Stomach smooth muscle (tissue), 2 donors: ENCODE results near the gene MAP3K1.

Source experiments
- H3K27ac ChIP-seq: one replicate; pipeline ENCODE4 v1.7.0; 2013; ENCODE audit warnings: mild to moderate bottlenecking, low read length, inconsistent platforms
- H3K27me3 ChIP-seq, 2 donors: one replicate each; pipeline ENCODE4 v1.7.0; 2013; ENCODE audit warnings: low read length in 2 of 2; ENCODE audit not compliant: insufficient read depth in 2 of 2, control insufficient read depth in 1 of 2
- H3K36me3 ChIP-seq, 2 donors: one replicate each; pipeline ENCODE4 v1.7.0; 2013; ENCODE audit warnings: low read length in 2 of 2; ENCODE audit not compliant: control insufficient read depth in 2 of 2, insufficient read depth in 2 of 2
- H3K4me1 ChIP-seq: one replicate; pipeline ENCODE4 v1.7.0; 2013; ENCODE audit warnings: low read length; ENCODE audit not compliant: control insufficient read depth, insufficient read depth
- H3K4me3 ChIP-seq, 2 donors: one replicate each; pipeline ENCODE4 v1.7.0; 2013; ENCODE audit warnings: low read length in 2 of 2
- H3K9ac ChIP-seq, 2 donors: one replicate each; pipeline ENCODE4 v1.7.0; 2013; ENCODE audit warnings: low read length in 2 of 2, mild to moderate bottlenecking in 1 of 2
- H3K9me3 ChIP-seq, 2 donors: one replicate each; pipeline ENCODE4 v1.7.0; 2013; ENCODE audit warnings: low read length in 2 of 2; ENCODE audit not compliant: control insufficient read depth in 2 of 2
- donor health status: healthy.
- donor health status: Pancreatic carcinoma.

The MAP3K1 gene

GRCh38 chr5:56871777-56872176, 56.4 kb downstream of the MAP3K1 start:
- no peaks in the 10 kb centered on the region for H3K4me1 ChIP-seq
- H3K27ac ChIP-seq, result no peak overlapping the region
- peaks cover 4 to 7% of the 10 kb centered on the region in 2 donors for H3K36me3 ChIP-seq
- no peak overlapping the region for H3K4me3 ChIP-seq
- no peaks in the 10 kb centered on the region for H3K27me3 ChIP-seq
- no peaks in the 10 kb centered on the region for H3K9me3 ChIP-seq
- no peak overlapping the region for H3K9ac ChIP-seq

DNA sequence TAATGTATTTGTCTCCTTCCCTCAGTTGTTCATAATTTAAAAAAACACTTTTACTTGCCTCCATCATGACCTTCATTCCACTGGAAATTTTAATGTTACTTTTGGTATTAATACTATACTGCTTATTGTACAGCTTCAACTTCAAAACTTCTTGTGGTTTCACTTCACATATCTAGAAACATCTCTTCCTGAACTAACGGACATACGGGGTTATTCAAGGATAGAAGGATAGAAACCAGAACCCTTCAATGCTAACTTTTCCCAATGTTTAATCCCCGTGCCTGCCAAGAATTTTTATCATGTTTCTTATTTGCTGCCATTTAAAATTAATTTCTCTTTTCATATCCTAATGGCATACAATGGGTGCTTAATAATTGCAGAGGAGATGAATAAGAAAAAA, 57.7 kb downstream of the MAP3K1 start:
- Histone ChIP-seq H3K36me3 (peaks cover 4 to 7% of the 10 kb centered on the region in 2 donors), H3K4me1 (no peaks in the 10 kb centered on the region), H3K9me3 (no peaks in the 10 kb centered on the region)

DNA sequence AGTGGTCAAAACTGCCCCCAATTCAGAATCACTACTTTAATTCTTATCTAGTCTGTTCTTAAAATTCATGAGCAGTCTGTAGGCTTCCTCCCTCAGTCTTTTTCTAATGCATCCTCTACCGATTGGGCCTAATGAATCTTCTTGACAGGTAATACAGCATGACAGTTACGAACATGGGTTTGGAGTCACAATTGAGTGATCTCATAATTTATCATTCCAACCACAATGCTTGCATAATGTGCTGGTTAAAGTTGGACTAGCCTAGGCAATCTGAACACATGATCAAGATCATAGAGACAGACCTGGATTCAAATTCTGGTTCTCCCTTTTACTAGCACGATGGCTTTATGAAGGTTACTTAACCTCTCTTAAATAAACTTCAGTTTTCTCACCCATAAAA, 61.0 kb downstream of the MAP3K1 start:
- Histone ChIP-seq H3K36me3 (peaks cover 12% of the 10 kb centered on the region in 2 donors), H3K4me1 (no peaks in the 10 kb centered on the region)

More for the DNA sequence above, 57.7 kb downstream of the MAP3K1 start:
- no peak overlapping the region for H3K27ac ChIP-seq
- no peak overlapping the region for H3K4me3 ChIP-seq
- no peaks in the 10 kb centered on the region for H3K27me3 ChIP-seq
- H3K9ac ChIP-seq, result no peak overlapping the region

GRCh38 chr5:56881571-56881970, 66.2 kb downstream of the MAP3K1 start:
- H3K36me3 ChIP-seq, result peaks cover 21 to 26% of the 10 kb centered on the region in 2 donors
- no peak overlapping the region for H3K27ac ChIP-seq
- H3K27me3 ChIP-seq, result no peaks in the 10 kb centered on the region
- no peaks in the 10 kb centered on the region for H3K4me1 ChIP-seq
- no peaks in the 10 kb centered on the region for H3K9me3 ChIP-seq
- no peak overlapping the region for H3K9ac ChIP-seq
- H3K4me3 ChIP-seq, result no peak overlapping the region

More for the DNA sequence above, 61.0 kb downstream of the MAP3K1 start:
- Histone ChIP-seq H3K4me3 (no peak overlapping the region), H3K9ac (no peak overlapping the region), H3K9me3 (no peaks in the 10 kb centered on the region), H3K27ac (no peak overlapping the region), H3K27me3 (no peaks in the 10 kb centered on the region)

DNA sequence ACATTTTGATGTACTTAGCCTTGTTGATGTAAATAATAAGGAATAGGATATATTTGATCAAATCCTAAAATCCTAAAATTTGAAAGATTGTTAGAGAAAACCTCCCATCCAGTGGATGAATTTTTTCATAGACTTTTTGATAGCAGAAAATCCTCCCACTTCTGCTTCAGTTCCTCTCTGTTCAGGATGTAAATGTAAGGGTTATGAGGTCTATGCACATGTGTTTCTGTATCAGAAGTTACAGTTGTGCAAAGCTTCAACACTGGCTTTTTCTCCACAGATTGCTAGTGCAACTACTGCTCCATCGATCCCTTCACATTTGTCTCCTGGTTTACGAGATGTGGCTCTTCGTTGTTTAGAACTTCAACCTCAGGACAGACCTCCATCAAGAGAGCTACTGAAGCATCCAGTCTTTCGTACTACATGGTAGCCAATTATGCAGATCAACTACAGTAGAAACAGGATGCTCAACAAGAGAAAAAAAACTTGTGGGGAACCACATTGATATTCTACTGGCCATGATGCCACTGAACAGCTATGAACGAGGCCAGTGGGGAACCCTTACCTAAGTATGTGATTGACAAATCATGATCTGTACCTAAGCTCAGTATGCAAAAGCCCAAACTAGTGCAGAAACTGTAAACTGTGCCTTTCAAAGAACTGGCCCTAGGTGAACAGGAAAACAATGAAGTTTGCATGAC, 78.1 kb downstream of the MAP3K1 start:
- no peak overlapping the region for H3K4me3 ChIP-seq
- H3K9me3 ChIP-seq, result no peaks in the 10 kb centered on the region
- H3K27me3 ChIP-seq, result no peaks in the 10 kb centered on the region
- peaks cover 3 to 6% of the 10 kb centered on the region in 2 donors for H3K36me3 ChIP-seq
- no peaks in the 10 kb centered on the region for H3K4me1 ChIP-seq
- no peak overlapping the region for H3K27ac ChIP-seq
- no peak overlapping the region for H3K9ac ChIP-seq

GRCh38 chr5:56896763-56897162, 81.4 kb downstream of the MAP3K1 start:
- no peak overlapping the region for H3K27ac ChIP-seq
- no peaks in the 10 kb centered on the region for H3K27me3 ChIP-seq
- peaks cover 3% of the 10 kb centered on the region in 2 donors for H3K36me3 ChIP-seq
- H3K9ac ChIP-seq, result no peak overlapping the region
- H3K4me3 ChIP-seq, result no peak overlapping the region
- no peaks in the 10 kb centered on the region for H3K4me1 ChIP-seq
- H3K9me3 ChIP-seq, result no peaks in the 10 kb centered on the region

DNA sequence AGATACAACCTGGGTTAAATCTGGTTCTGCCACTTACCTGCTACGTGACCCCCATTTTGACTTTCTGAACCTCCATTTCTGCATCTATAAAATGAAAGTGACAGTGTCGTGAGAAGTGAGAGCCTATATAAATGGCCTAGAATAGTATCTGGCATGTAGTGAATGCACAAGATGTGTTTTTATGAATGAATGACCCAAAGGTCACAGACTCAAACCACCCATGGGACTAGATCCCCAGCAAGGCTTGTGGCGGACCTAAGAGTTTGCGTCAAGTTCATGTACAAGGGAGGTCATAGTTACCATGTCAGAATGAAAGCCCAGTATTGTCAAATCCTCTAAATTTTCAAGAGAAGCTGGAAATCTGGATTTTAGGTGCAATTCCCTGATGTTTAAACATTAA, 82.9 kb downstream of the MAP3K1 start:
- no peak overlapping the region for H3K9ac ChIP-seq
- H3K27me3 ChIP-seq, result no peaks in the 10 kb centered on the region
- no peaks in the 10 kb centered on the region for H3K4me1 ChIP-seq
- H3K9me3 ChIP-seq, result no peaks in the 10 kb centered on the region
- H3K4me3 ChIP-seq, result no peak overlapping the region
- peaks cover 3% of the 10 kb centered on the region in 2 donors for H3K36me3 ChIP-seq
- no peak overlapping the region for H3K27ac ChIP-seq

GRCh38 chr5:56900395-56900794, 85.0 kb downstream of the MAP3K1 start:
- Histone ChIP-seq H3K4me3 (no peak overlapping the region), H3K27me3 (no peaks in the 10 kb centered on the region), H3K4me1 (no peaks in the 10 kb centered on the region), H3K27ac (no peak overlapping the region), H3K9ac (no peak overlapping the region), H3K9me3 (no peaks in the 10 kb centered on the region), H3K36me3 (no peaks in the 10 kb centered on the region)

DNA sequence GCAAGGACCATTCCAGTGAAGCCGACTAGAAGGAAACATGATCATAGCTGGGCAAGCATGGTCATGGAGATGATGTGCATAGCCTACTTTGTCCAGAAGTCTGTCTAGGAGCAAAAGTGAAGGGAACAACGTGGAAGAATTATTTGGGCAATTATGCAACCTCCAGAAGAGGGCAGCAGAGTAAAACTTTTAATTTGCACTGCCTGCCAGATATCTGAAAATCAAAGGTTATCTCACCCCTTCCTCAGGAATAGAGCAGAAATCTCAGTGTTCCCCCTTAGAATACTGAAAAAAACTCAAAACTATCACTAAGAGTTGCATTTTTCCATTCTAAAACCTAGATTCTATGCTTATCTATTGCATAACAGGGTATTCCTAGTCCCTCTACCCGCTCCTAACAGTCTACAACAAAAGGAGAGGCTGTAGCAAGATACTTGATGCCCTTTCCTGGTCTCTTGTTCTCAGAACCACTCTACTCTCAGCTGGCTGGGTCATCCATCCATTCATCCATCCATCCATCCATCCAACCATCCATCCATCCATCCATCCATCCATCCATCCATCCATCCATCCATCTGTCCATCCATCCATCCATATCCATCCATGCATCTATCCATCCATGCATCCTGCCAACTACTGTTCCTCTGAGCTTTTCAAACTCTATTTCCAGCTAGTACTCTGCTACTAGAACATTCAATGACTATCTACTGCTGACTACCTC, 85.7 kb downstream of the MAP3K1 start:
- H3K4me3 ChIP-seq, result no peak overlapping the region
- H3K36me3 ChIP-seq, result no peaks in the 10 kb centered on the region
- H3K27ac ChIP-seq, result no peak overlapping the region
- H3K9ac ChIP-seq, result no peak overlapping the region
- no peaks in the 10 kb centered on the region for H3K4me1 ChIP-seq
- no peaks in the 10 kb centered on the region for H3K9me3 ChIP-seq
- no peaks in the 10 kb centered on the region for H3K27me3 ChIP-seq

GRCh38 chr5:56908942-56909293, 93.6 kb downstream of the MAP3K1 start:
- Histone ChIP-seq H3K4me3 (peak overlapping the region; percentile 78 to 80), H3K9me3 (no peaks in the 10 kb centered on the region), H3K36me3 (no peaks in the 10 kb centered on the region), H3K27ac (peak overlapping the region; percentile 85), H3K9ac (peak overlapping the region; percentile 77 to 86), H3K27me3 (no peaks in the 10 kb centered on the region), H3K4me1 (peaks cover 9% of the 10 kb centered on the region)
